CD4-positive, alpha-beta memory T cell (primary cell): Measurements from ENCODE around the gene ARID1B. TPM values are rescaled to one million over a fixed set of nuclear protein-coding genes. Genes with fewer than 3 reads are reported as not detected.

Experiments
- CTCF ChIA-PET: fragments of 350-600 bp; sonication (Branson Sonifier 250); formaldehyde crosslinking; loops from one replicate; lab custom pipeline; 2021; ENCODE audit warnings: inconsistent platforms; ENCODE audit not compliant: partially characterized antibody; lab: Charles Lee
- POLR2A ChIA-PET: fragments of 350-600 bp; sonication (Branson Sonifier 250); formaldehyde crosslinking; loops from one replicate; lab custom pipeline; 2021; ENCODE audit not compliant: partially characterized antibody; lab: Charles Lee
- DNase-seq, 5 donors: peaks; one replicate each; pipeline versions ENCODE4 v3.0.0 to v3.0.0-alpha.2; 2020 to 2022; ENCODE audit warnings: mixed read lengths in 1 of 5
- H3K27ac ChIP-seq: one replicate; pipeline ENCODE4 v1.7.0; 2013; ENCODE audit warnings: low read depth, low read length
- H3K27me3 ChIP-seq: 2 replicates; pipeline ENCODE4 v1.7.0; 2013; ENCODE audit warnings: mild to moderate bottlenecking, low read length, moderate library complexity; ENCODE audit not compliant: insufficient read depth
- H3K36me3 ChIP-seq: 2 replicates; pipeline ENCODE4 v1.7.0; 2013; ENCODE audit warnings: mild to moderate bottlenecking, low read length, moderate library complexity; ENCODE audit not compliant: insufficient read depth
- H3K4me1 ChIP-seq: 2 replicates; pipeline ENCODE4 v1.7.0; 2013; ENCODE audit warnings: mild to moderate bottlenecking, low read length, moderate library complexity; ENCODE audit not compliant: insufficient read depth
- H3K4me3 ChIP-seq, 2 donors: one replicate each; pipeline ENCODE4 v1.7.0; 2013; ENCODE audit warnings: low read length in 2 of 2, mild to moderate bottlenecking in 1 of 2
- H3K9me3 ChIP-seq, 2 donors: one replicate each; pipeline ENCODE4 v1.7.0; 2013; ENCODE audit warnings: low read length in 2 of 2, control low read depth in 1 of 2; ENCODE audit not compliant: control insufficient read depth in 1 of 2
- H3K27ac Mint-ChIP-seq, 7 donors: one replicate each; pipeline ENCODE4 v1.8.0; 2020 to 2021; ENCODE audit warnings: mixed read lengths in 7 of 7, mild to moderate bottlenecking in 6 of 7, inconsistent platforms in 3 of 7, moderate library complexity in 3 of 7
- H3K27me3 Mint-ChIP-seq, 2 donors: one replicate each; pipeline ENCODE4 v1.8.0; 2020 to 2021; ENCODE audit warnings: mixed read lengths in 2 of 2
- H3K36me3 Mint-ChIP-seq, 2 donors: one replicate each; pipeline ENCODE4 v1.8.0; 2020 to 2021; ENCODE audit warnings: mixed read lengths in 2 of 2, inconsistent platforms in 1 of 2, mild to moderate bottlenecking in 1 of 2
- H3K4me1 Mint-ChIP-seq, 4 donors: one replicate each; pipeline ENCODE4 v1.8.0; 2020 to 2021; ENCODE audit warnings: mixed read lengths in 4 of 4, mild to moderate bottlenecking in 1 of 4
- H3K4me3 Mint-ChIP-seq, 8 donors: one replicate each; pipeline ENCODE4 v1.8.0; 2020 to 2021; ENCODE audit warnings: mixed read lengths in 8 of 8, mild to moderate bottlenecking in 7 of 8, moderate library complexity in 6 of 8, inconsistent platforms in 3 of 8
- H3K9me3 Mint-ChIP-seq, 8 donors: one replicate each; pipeline ENCODE4 v1.8.0; 2020 to 2021; ENCODE audit warnings: mixed read lengths in 8 of 8, mild to moderate bottlenecking in 5 of 8, inconsistent platforms in 3 of 8, moderate library complexity in 1 of 8
- intact Hi-C: fragments of 100-400 bp; cut with micrococcal nuclease; formaldehyde crosslinking; loops from one replicate; pipeline ENCODE4 v1.15.1; 2023
- polyA plus RNA-seq, 2 donors: library from polyadenylated mRNA; unstranded; fragments of 300-500 nt; fragmentation: Illumina TruSeq; gene quantifications; one replicate each; pipeline ENCODE4 v1.2.3, GENCODE V29; 2021
- total RNA-seq, 2 experiments: library from RNA; stranded (reverse); gene quantifications; one replicate each; pipeline ENCODE4 v1.2.3, GENCODE V29; 2021

Gene ARID1B
- total and polyA plus RNA-seq, 4 experiments from 2014 or later, result 5.4 to 131 (median 72.4) TPM

GRCh38 chr6:156773935-156774852 is 3.0 kb upstream of the ARID1B start:
- no peak overlapping the region for H3K4me3 Mint-ChIP-seq

GRCh38 chr6:156774863-156775405 is 2.2 kb upstream of the ARID1B start:
- intact Hi-C loops, result no loop called here
- Histone ChIP-seq H3K4me1 (peaks cover 11% of the 10 kb centered on the region), H3K4me3 (no peak overlapping the region), H3K27ac (no peak overlapping the region), H3K27me3 (no peaks in the 10 kb centered on the region), H3K9me3 (no peaks in the 10 kb centered on the region), H3K36me3 (no peaks in the 10 kb centered on the region)
- H3K4me1 Mint-ChIP-seq, result peaks cover 12 to 28% (median 20%) of the 10 kb centered on the region in 4 donors
- H3K4me3 Mint-ChIP-seq, result peak overlapping the region in 1 of 8 donors; percentile 52
- peaks cover 0 to 3% (median 0%) of the 10 kb centered on the region in 8 donors for H3K9me3 Mint-ChIP-seq
- DNase-seq, result no peak
- CTCF ChIA-PET, result no interaction called here
- peaks cover 0 to 10% of the 10 kb centered on the region in 2 donors for H3K36me3 Mint-ChIP-seq
- POLR2A ChIA-PET, result no interaction called here
- no peaks in the 10 kb centered on the region for H3K27me3 Mint-ChIP-seq
- peak overlapping the region; percentile 5 to 80 (median 54) for H3K27ac Mint-ChIP-seq

More at GRCh38 chr6:156773935-156774852, 3.0 kb upstream of the ARID1B start:
- Mint-ChIP-seq H3K27me3 (no peaks in the 10 kb centered on the region), H3K9me3 (peaks cover 0 to 3% (median 0%) of the 10 kb centered on the region in 8 donors), H3K4me1 (peaks cover 12 to 28% (median 20%) of the 10 kb centered on the region in 4 donors), H3K27ac (peak overlapping the region in 5 of 7 donors; percentile 14 to 80 (median 54)), H3K36me3 (peaks cover 0 to 7% of the 10 kb centered on the region in 2 donors)
- intact Hi-C loops, result no loop called here
- ChIA-PET CTCF (no interaction called here), POLR2A (no interaction called here)
- Histone ChIP-seq H3K4me3 (no peak overlapping the region), H3K9me3 (no peaks in the 10 kb centered on the region), H3K27ac (no peak overlapping the region), H3K4me1 (peaks cover 11% of the 10 kb centered on the region), H3K27me3 (no peaks in the 10 kb centered on the region), H3K36me3 (no peaks in the 10 kb centered on the region)
- no peak for DNase-seq

GRCh38 chr6:156775717-156776116 is 1.5 kb upstream of the ARID1B start:
- peak overlapping the region in 5 of 7 donors; percentile 21 to 99 (median 69) for H3K27ac Mint-ChIP-seq
- Histone ChIP-seq H3K36me3 (no peaks in the 10 kb centered on the region), H3K27ac (no peak overlapping the region), H3K9me3 (no peaks in the 10 kb centered on the region), H3K27me3 (no peaks in the 10 kb centered on the region), H3K4me1 (peaks cover 14% of the 10 kb centered on the region), H3K4me3 (no peak overlapping the region)
- H3K36me3 Mint-ChIP-seq, result peaks cover 0 to 16% of the 10 kb centered on the region in 2 donors
- peaks cover 14 to 35% (median 24%) of the 10 kb centered on the region in 4 donors for H3K4me1 Mint-ChIP-seq
- ChIA-PET POLR2A (interaction anchor here (0.6 to 5.9 kb wide), 10 partner anchors 14 to 1461 kb away, joined by 3 to 93 read pairs (median 7); partner anchors contain the start of gene TFB1M), CTCF (interaction anchor here (0.8 to 1.0 kb wide), 2 partner anchors 10 to 89 kb away, joined by 3 read pairs; no protein-coding TSS in a partner anchor)
- peak overlapping the region in 3 of 8 donors; percentile 8 to 43 (median 13) for H3K4me3 Mint-ChIP-seq
- no peaks in the 10 kb centered on the region for H3K27me3 Mint-ChIP-seq
- intact Hi-C loops, result loop anchor here (2.0 kb wide), 3 partner anchors 15 to 379 kb away; no protein-coding TSS in a partner anchor
- DNase-seq, result no peak
- H3K9me3 Mint-ChIP-seq, result peaks cover 0 to 3% (median 0%) of the 10 kb centered on the region in 8 donors

- H3K36me3 Mint-ChIP-seq, result peaks cover 0 to 16% of the 10 kb centered on the region in 2 donors
- peaks cover 19 to 42% (median 30%) of the 10 kb centered on the region in 4 donors for H3K4me1 Mint-ChIP-seq
- H3K4me3 Mint-ChIP-seq, result peak overlapping the region; percentile 86 to 96 (median 93)
- peaks cover 0 to 3% (median 0%) of the 10 kb centered on the region in 8 donors for H3K9me3 Mint-ChIP-seq
- Histone ChIP-seq H3K27ac (peak overlapping the region; percentile 84), H3K27me3 (no peaks in the 10 kb centered on the region), H3K9me3 (no peaks in the 10 kb centered on the region), H3K36me3 (no peaks in the 10 kb centered on the region), H3K4me3 (peak overlapping the region; percentile 54 to 72), H3K4me1 (peaks cover 21% of the 10 kb centered on the region)
- DNase-seq, result peak in 4 of 5 donors; percentile 35 to 47 (median 44)
- ChIA-PET CTCF (interaction anchor here (0.8 to 2.2 kb wide), 3 partner anchors 9 to 90 kb away, joined by 3 to 7 read pairs (median 3); no protein-coding TSS in a partner anchor), POLR2A (interaction anchor here (0.6 to 5.9 kb wide), 12 partner anchors 13 to 1462 kb away, joined by 3 to 93 read pairs (median 6); partner anchors contain the start of gene TFB1M)
- no peaks in the 10 kb centered on the region for H3K27me3 Mint-ChIP-seq
- peak overlapping the region; percentile 92 to 99 (median 98) for H3K27ac Mint-ChIP-seq
- intact Hi-C loops, result loop anchor here (2.0 kb wide), 3 partner anchors 14 to 380 kb away; no protein-coding TSS in a partner anchor
Measured at GRCh38 chr6:156776470-156776839, 723 bp upstream of the ARID1B start.

GRCh38 chr6:156777577-156778453 is 637 bp downstream of the ARID1B start:
- peak overlapping the region; percentile 78 to 99 (median 94) for H3K27ac Mint-ChIP-seq
- POLR2A ChIA-PET, result interaction anchor here (1.0 to 5.9 kb wide), 22 partner anchors 8 to 1464 kb away, joined by 3 to 93 read pairs (median 6); partner anchors contain the start of genes TFB1M and ZDHHC14

More at GRCh38 chr6:156777577-156778453, 637 bp downstream of the ARID1B start:
- no peaks in the 10 kb centered on the region for H3K36me3 ChIP-seq
- H3K27me3 ChIP-seq, result no peaks in the 10 kb centered on the region
- Mint-ChIP-seq H3K36me3 (peaks cover 0 to 24% of the 10 kb centered on the region in 2 donors), H3K9me3 (peaks cover 0 to 3% (median 0%) of the 10 kb centered on the region in 8 donors), H3K27me3 (no peaks in the 10 kb centered on the region), H3K4me3 (peak overlapping the region; percentile 91 to 97 (median 95)), H3K4me1 (peaks cover 23 to 52% (median 37%) of the 10 kb centered on the region in 4 donors)
- peak; percentile 64 to 77 (median 73) for DNase-seq
- no peaks in the 10 kb centered on the region for H3K9me3 ChIP-seq
- peak overlapping the region in 1 of 2 donors; percentile 72 for H3K4me3 ChIP-seq
- H3K27ac ChIP-seq, result peak overlapping the region; percentile 84
- CTCF ChIA-PET, result interaction anchor here (1.0 to 2.2 kb wide), 4 partner anchors 14 to 93 kb away, joined by 4 to 14 read pairs (median 6); no protein-coding TSS in a partner anchor
- intact Hi-C loops, result loop anchor here (1.0 to 2.0 kb wide), 6 partner anchors 13 to 381 kb away; no protein-coding TSS in a partner anchor
- peaks cover 27% of the 10 kb centered on the region for H3K4me1 ChIP-seq
